GM20431 (cell line): ENCODE data around the gene GADL1.

Experiments used
- in situ Hi-C: fragments of 300-500 bp; cut with MseI, MboI; formaldehyde crosslinking; loops from one replicate; pipeline ENCODE4 v1.15.0; 2020; ENCODE audit warnings: low sequenced_read_pairs; ENCODE audit not compliant: unreplicated experiment

Gene GADL1

GRCh38 chr3:30738605-30739004 is 155.9 kb downstream of the GADL1 start:
- in situ Hi-C loops = no loop called here

GRCh38 chr3:30737743-30738499 is 156.5 kb downstream of the GADL1 start:
- in situ Hi-C loops = no loop called here

DNA sequence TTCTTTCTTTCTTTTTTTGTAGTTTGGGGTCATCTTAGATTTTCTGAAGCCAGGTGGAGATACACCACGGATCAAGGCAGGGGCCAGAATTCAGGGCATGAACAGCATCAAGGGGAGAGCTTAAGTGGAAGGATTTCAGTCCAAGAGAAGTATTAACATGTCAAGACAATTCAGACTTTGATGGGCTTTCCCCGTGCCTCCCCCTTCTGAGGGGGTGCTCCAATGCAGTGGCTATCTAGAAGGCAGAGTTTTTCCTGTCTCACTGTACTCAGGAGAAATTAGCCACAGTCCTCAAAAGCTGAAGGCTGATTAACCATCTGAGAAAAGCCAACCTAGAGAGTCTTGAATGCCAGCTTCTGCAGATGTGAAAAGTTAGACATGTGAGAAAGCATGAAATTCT is 160.8 kb downstream of the GADL1 start:
- in situ Hi-C loops = no loop called here

DNA sequence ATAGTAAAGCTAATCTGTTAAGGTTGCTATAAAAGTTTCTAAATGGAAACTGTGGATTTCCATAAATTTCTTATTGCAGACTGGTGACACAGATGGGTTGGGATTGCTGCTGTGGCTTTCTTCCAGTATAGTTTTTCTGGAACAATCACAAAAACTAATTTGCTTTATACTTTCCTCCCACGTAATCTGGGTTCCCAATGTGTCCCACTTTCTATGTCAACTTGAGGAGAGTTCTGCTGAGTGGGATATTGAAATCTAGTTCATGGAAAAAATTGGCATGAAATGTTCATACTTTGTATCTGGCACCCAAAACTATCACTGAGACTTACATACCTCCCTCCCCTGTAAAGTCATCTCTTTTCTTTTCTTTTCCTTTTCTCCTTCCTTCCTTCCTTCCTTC is 161.3 kb downstream of the GADL1 start:
- in situ Hi-C loops = no loop called here

- in situ Hi-C loops = no loop called here
These were observed 163.5 kb downstream of the GADL1 start for GRCh38 chr3:30730967-30731366.

DNA sequence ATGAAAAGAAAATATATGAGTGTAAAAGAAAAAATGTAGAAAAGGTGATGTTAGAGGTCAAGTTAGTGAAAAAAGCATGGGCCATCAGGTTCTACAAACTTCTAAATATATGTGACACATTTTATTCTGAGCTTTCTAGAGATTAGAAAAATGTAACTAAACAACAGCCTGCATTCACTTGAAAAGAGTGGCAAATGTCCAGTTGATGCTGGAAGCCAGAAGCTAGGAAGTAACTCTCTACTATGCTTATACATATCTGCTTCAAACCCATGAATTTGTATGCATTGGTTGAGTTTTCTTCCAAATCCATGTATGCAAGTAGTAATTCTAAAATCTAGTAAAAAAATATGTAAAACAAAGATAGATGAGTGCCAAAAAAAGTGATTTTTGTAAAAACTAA is 164.5 kb downstream of the GADL1 start:
- in situ Hi-C loops = no loop called here

DNA sequence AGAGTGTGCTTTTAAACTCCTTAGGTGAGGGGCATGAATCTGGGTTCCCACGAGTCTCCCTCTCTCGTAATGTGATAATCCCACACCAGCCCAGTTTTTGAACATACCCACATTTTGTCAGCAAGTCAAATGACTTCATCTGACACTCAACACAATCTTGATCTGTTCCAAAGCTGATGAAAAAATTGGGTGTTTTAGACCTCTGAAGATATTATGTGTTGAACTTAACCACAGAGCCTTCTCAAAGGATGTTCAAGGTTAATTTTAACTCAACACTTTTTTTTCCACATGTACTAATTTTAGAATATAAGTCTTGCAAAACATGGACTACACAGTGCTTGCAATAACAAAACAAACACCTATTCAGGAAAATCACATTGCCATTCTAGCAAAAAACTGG is 164.9 kb downstream of the GADL1 start:
- in situ Hi-C loops = no loop called here

GRCh38 chr3:30728143-30728542 is 166.3 kb downstream of the GADL1 start:
- in situ Hi-C loops = no loop called here

GRCh38 chr3:30724863-30725262 is 169.6 kb downstream of the GADL1 start:
- in situ Hi-C loops = no loop called here

DNA sequence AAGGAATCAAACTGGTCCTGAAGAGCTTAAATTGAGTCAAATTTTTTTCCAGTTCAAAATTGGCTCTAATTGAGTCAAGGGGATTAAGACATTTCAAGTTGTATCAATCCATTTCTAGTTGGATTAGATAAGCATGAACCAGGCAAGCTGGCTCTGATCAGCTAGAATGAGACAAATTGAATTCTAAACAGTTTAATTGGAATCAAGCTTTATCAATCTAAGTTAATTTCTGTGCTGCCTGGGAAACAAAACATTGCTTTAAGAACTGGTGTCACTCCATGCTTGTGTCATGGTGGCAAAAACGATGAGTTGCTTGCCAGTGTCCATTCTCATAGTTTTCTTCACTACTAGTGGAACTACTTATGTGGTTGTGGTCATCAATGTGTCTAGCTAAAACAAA is 171.2 kb downstream of the GADL1 start:
- in situ Hi-C loops = no loop called here

- in situ Hi-C loops = no loop called here
These were observed 173.2 kb downstream of the GADL1 start for GRCh38 chr3:30721314-30721634.

GRCh38 chr3:30720586-30721313 is 173.7 kb downstream of the GADL1 start:
- in situ Hi-C loops = no loop called here

DNA sequence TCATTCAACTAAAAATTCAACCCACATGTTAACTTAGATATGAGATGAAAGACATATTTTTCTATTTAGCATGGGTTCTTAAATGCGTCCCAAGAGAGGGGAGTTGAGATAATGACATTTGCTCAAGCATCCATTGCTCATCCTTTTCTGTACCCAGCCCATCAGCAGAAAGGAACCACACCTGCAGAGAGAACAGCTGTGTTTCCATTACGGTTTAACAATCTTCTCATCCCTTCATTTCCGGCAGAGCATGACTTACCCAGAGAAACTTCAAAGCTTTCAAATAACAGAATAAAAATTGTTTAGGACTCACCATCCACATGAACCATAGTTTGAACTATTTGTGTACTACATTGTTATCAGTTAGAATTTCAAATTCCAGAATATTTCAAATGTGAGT is 174.9 kb downstream of the GADL1 start:
- in situ Hi-C loops = no loop called here

DNA sequence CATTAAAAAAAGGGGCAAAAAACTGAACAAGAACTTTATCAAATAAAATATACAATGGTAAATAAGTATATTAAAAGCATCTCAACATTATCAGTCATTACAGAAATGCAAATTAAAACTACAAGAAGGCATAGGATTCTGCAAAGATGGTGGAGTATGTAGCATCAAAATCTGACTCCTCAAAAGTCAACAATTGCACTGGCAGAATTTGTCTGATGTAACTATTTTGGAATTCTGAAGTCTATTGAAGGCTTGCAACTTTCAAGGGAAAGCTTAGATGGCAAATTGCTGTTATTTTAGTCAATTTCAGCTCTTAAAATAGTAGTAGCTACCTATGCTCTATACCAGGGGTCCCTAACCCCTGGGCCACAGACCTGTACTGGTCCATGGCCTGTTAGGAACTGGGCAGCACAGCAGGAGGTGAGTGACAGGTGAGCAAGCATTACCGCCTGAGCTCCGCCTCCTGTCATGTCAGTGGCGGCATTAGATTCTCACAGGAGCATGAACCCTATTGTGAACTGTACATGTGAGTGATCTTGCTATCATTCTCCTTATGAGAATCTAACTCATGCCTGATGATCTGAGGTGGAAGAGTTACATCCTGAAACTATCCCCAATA is 180.5 kb downstream of the GADL1 start:
- in situ Hi-C loops = no loop called here

DNA sequence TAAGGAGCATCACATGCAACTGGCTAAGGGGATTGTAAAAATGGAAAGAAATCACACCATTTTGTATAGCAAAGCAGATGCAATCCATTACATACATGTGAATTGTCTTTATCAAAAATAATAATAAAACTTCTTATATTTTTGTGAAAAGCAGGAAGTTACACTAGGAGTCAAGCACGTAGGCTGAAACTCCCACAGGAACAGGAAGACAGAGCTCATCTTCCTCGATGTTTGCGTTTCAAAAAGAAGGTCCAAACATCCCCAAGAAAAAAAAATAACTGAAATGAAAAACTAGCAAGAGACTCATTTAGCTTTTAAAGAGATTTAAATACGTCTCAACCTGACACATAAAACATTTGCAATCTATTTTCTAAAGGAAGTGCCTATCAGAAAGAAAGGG is 181.5 kb downstream of the GADL1 start:
- in situ Hi-C loops = no loop called here

DNA sequence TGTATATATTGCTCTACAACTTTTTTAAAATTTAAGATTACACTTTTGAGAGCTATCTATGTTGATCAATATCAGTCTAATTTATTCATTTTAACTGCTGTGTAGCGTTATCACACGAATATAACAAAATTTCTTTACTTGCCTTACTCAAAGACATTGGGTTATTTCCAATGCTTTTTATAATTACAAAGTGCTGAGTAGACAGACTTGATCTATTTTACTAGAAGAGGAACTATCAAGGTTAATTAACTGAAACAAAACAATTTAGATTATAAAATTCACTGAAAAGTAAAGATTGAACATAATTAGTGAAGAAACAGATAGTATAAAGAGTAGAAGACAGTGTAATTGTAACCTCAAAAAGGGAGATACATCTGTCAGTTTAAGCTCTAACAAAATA is 182.6 kb downstream of the GADL1 start:
- in situ Hi-C loops = no loop called here

GRCh38 chr3:30711151-30711550 is 183.3 kb downstream of the GADL1 start:
- in situ Hi-C loops = no loop called here

DNA sequence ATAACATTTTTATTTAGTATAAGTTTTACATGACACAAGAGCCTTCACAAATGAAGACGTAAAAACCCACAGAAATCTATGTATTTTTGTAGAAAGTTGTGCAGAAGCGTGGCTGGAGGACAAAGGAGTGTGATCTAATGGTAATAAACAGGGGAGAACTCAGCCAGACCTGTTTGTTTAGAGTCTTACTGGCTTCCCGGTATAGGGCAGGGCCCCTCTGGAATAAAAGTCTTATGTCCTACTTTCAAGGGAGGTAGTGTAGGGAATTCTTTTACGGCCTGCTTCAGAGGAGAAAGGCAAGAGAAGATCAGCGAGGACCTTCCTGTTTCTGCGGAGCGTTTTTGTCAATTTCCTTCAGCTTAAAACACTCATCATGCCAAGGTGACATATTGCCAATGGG is 184.4 kb downstream of the GADL1 start:
- in situ Hi-C loops = no loop called here

GRCh38 chr3:30708472-30708871 is 186.0 kb downstream of the GADL1 start:
- in situ Hi-C loops = no loop called here

DNA sequence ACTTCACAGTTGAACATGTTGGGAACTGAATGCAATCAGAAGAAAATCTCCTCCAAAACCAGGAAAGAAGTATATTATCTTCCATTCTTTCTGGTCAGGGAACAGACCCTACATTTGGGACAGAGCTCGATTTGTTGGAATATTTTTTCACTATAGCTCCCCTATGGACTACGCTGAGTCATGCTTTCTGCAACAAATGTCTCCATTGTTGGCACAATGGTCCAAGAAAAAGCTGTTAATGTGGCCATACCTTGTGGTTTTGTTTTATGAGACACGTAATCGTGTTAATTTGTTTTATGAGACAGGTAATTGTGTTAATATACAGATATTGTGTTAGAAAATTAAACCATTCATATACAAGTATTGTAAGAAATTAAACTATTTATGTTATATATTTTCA is 186.6 kb downstream of the GADL1 start:
- in situ Hi-C loops = no loop called here
